ENCODE results near the gene RFTN1. TPM values are rescaled to one million over a fixed set of nuclear protein-coding genes. Genes with fewer than 3 reads are reported as not detected.

RFTN1 gene
- total RNA-seq (ENCODE audit: unreplicated experiment) = 6.4 TPM
- long read RNA-seq, partial matches to known transcripts = 0 of 2 reads
- long read RNA-seq, other reads (novel, unspliced or antisense) = 0 of 2 reads

- H3K4me1 Mint-ChIP-seq (ENCODE audit: low read depth, unreplicated experiment) = peaks cover 45% of the 10 kb centered on the region
- H3K27me3 Mint-ChIP-seq (ENCODE audit: unreplicated experiment) = peaks cover 7% of the 10 kb centered on the region
- H3K27ac Mint-ChIP-seq (ENCODE audit: unreplicated experiment) = no peak within 1 kb of the TSS
Observed at GRCh38 chr3:16513141-16514020, at the start of gene RFTN1. Gene RFTN1 (minus strand): TSS chr3:16513699. CDS start chr3:16493869, 19,830 bp downstream.

GRCh38 chr3:16559653-16560365, 46.3 kb upstream of the RFTN1 start:
- Mint-ChIP-seq H3K27ac (ENCODE audit: unreplicated experiment) (no peak overlapping the region), H3K27me3 (ENCODE audit: unreplicated experiment) (no peaks in the 10 kb centered on the region), H3K36me3 (ENCODE audit: unreplicated experiment) (peaks cover 3% of the 10 kb centered on the region), H3K9me3 (ENCODE audit: unreplicated experiment) (peaks cover 2% of the 10 kb centered on the region), H3K4me3 (ENCODE audit: unreplicated experiment) (no peak overlapping the region), H3K4me1 (ENCODE audit: low read depth, unreplicated experiment) (no peaks in the 10 kb centered on the region)
- no peak for TF ChIP-seq CTCF (IDR thresholded peaks at IDR 0.05; ENCODE audit: partially characterized antibody, unreplicated experiment)
- no peak for DNase-seq

More at GRCh38 chr3:16513141-16514020, at the start of gene RFTN1:
- DNase-seq = peak; percentile 50
- peak within 1 kb of the TSS; percentile 90 for H3K4me3 Mint-ChIP-seq (ENCODE audit: unreplicated experiment)
- peaks cover 6% of the 10 kb centered on the region for H3K9me3 Mint-ChIP-seq (ENCODE audit: unreplicated experiment)
- no peak for TF ChIP-seq CTCF (IDR thresholded peaks at IDR 0.05; ENCODE audit: partially characterized antibody, unreplicated experiment)
- H3K36me3 Mint-ChIP-seq (ENCODE audit: unreplicated experiment) = no peaks in the 10 kb centered on the region

GRCh38 chr3:16554126-16554525, 40.6 kb upstream of the RFTN1 start:
- no peak for DNase-seq
- Mint-ChIP-seq H3K4me3 (ENCODE audit: unreplicated experiment) (no peak overlapping the region), H3K9me3 (ENCODE audit: unreplicated experiment) (peaks cover 6% of the 10 kb centered on the region), H3K36me3 (ENCODE audit: unreplicated experiment) (peaks cover 6% of the 10 kb centered on the region), H3K4me1 (ENCODE audit: low read depth, unreplicated experiment) (peaks cover 10% of the 10 kb centered on the region), H3K27me3 (ENCODE audit: unreplicated experiment) (no peaks in the 10 kb centered on the region), H3K27ac (ENCODE audit: unreplicated experiment) (no peak overlapping the region)
- TF ChIP-seq CTCF (IDR thresholded peaks at IDR 0.05; ENCODE audit: partially characterized antibody, unreplicated experiment) = no peak

- Mint-ChIP-seq H3K27me3 (ENCODE audit: unreplicated experiment) (no peaks in the 10 kb centered on the region), H3K27ac (ENCODE audit: unreplicated experiment) (no peak overlapping the region), H3K4me1 (ENCODE audit: low read depth, unreplicated experiment) (peaks cover 10% of the 10 kb centered on the region), H3K9me3 (ENCODE audit: unreplicated experiment) (peaks cover 6% of the 10 kb centered on the region), H3K36me3 (ENCODE audit: unreplicated experiment) (peaks cover 9% of the 10 kb centered on the region), H3K4me3 (ENCODE audit: unreplicated experiment) (no peak overlapping the region)
- TF ChIP-seq CTCF (IDR thresholded peaks at IDR 0.05; ENCODE audit: partially characterized antibody, unreplicated experiment) = no peak
- no peak for DNase-seq
Observed at GRCh38 chr3:16552757-16553156, 39.3 kb upstream of the RFTN1 start.
